Myocyte (in vitro differentiated cells): Measurements from ENCODE around the gene ZNHIT2. TPM values are rescaled to one million over a fixed set of nuclear protein-coding genes. Genes with fewer than 3 reads are reported as not detected.

Source experiments
- DNase-seq: peaks from one replicate; pipeline ENCODE4 v3.0.0-alpha.2; 2012; ENCODE audit warnings: low read depth
- total RNA-seq: library from RNA; depleted of rRNA; stranded (reverse); fragments of >200 nt; gene quantifications from 2 replicates; pipeline ENCODE4 v1.2.3, GENCODE V29; 2014

ZNHIT2 gene
- total RNA-seq, 1 donor from 2014 or later: 13.4 TPM

- DNase-seq: peak; percentile 93
Observed at GRCh38 chr11:65134240-65134951, 16.9 kb upstream of the ZNHIT2 start, which contains the start of gene SYVN1. Gene SYVN1, minus strand, starts transcription at chr11:65134519. Its CDS starts 918 bp downstream, at chr11:65133601.

GRCh38 chr11:65133724-65134123 is 16.2 kb upstream of the ZNHIT2 start:
- no peak for DNase-seq

GRCh38 chr11:65132988-65133700 is 15.6 kb upstream of the ZNHIT2 start:
- DNase-seq: no peak

GRCh38 chr11:65132238-65132987 is 14.9 kb upstream of the ZNHIT2 start:
- DNase-seq: no peak

GRCh38 chr11:65131895-65132237 is 14.4 kb upstream of the ZNHIT2 start:
- DNase-seq: no peak

GRCh38 chr11:65131417-65131776 is 13.9 kb upstream of the ZNHIT2 start:
- DNase-seq: no peak

- DNase-seq: no peak
Observed at GRCh38 chr11:65130631-65131416, 13.3 kb upstream of the ZNHIT2 start.

GRCh38 chr11:65129649-65130441 is 12.3 kb upstream of the ZNHIT2 start:
- DNase-seq: no peak

GRCh38 chr11:65128182-65129145 is 11.0 kb upstream of the ZNHIT2 start:
- no peak for DNase-seq

- no peak for DNase-seq
Observed at GRCh38 chr11:65127473-65128181, 10.1 kb upstream of the ZNHIT2 start.

- DNase-seq: no peak
Observed at GRCh38 chr11:65126624-65127274, 9.2 kb upstream of the ZNHIT2 start.

GRCh38 chr11:65125197-65126056 is 7.9 kb upstream of the ZNHIT2 start:
- DNase-seq: no peak

GRCh38 chr11:65124480-65125196 is 7.1 kb upstream of the ZNHIT2 start:
- no peak for DNase-seq

GRCh38 chr11:65121865-65122696 is 4.6 kb upstream of the ZNHIT2 start, which contains the start of the genes FAU and MRPL49:
Gene FAU, minus strand, starts transcription at chr11:65122134. Its CDS starts 321 bp downstream, at chr11:65121813.
Gene MRPL49, plus strand, starts transcription at chr11:65122321. Its CDS starts 26 bp downstream, at chr11:65122347.
- DNase-seq: peak; percentile 95

GRCh38 chr11:65121447-65121864 is 4.0 kb upstream of the ZNHIT2 start:
- no peak for DNase-seq
